K562 (cell line): ENCODE results near the gene HOPX. TPM values are rescaled to one million over a fixed set of nuclear protein-coding genes. Genes with fewer than 3 reads are reported as not detected.

Experiments used
- SMAD3 ChIP-seq: fragments of 450-650 bp; formaldehyde crosslinking; conservative IDR thresholded peaks from 2 replicates; pipeline ENCODE4 v1.4.0; 2020; ENCODE audit warnings: mild to moderate bottlenecking
- U2AF2 ChIP-seq: fragments of 200-400 bp; formaldehyde crosslinking; optimal IDR thresholded peaks from 2 replicates; pipeline ENCODE3; 2017; ENCODE audit warnings: low read depth, mild to moderate bottlenecking, low read length
- ZNF134 ChIP-seq: fragments of 250-450 bp; sonication (Bioruptor Pico); conservative IDR thresholded peaks from 2 replicates; pipeline ENCODE4 v1.4.0; 2020
- polyA plus RNA-seq, 8 experiments: library from polyadenylated mRNA; depleted of rRNA in 4 of 8; stranded (reverse) in 5 of 8; unstranded in 3 of 8; fragments of >200 nt; fragmentation: Nextera tagmentation in 2 of 8; fragmentation: Illumina TruSeq in 1 of 8; extraction: Ambion mirVana in 2 of 8; extraction: Trizol in 1 of 8; gene quantifications; 2 replicates each; pipeline versions ENCODE4 v1.2.1 to v1.2.3, GENCODE V29; 2011 to 2014; ENCODE audit warnings: inconsistent platforms in 1 of 8, missing spikeins in 1 of 8
- total RNA-seq, 7 experiments: library from RNA; depleted of rRNA in 6 of 7; stranded (reverse); fragments of >200 nt in 6 of 7; fragmentation: Illumina TruSeq in 2 of 7; extraction: Trizol in 2 of 7; gene quantifications; 2 replicates each; pipeline versions ENCODE4 v1.2.1 to v1.2.3, GENCODE V29; 2011 to 2021; ENCODE audit warnings: low replicate concordance in 1 of 7
- TF ChIP-seq, protein P1 (sequence below): sonication (generic); formaldehyde crosslinking; IDR thresholded peaks from 2 replicates; pipeline ENCODE4 v1.8.1; 2022; ENCODE audit warnings: missing genetic modification reagents
- TF ChIP-seq, protein P2 (sequence below): fragments of 250-450 bp; sonication (Bioruptor Pico); IDR thresholded peaks from 2 replicates; pipeline ENCODE4 v1.4.0; 2020
- TF ChIP-seq, protein P3 (sequence below): fragments of 150-350 bp; conservative IDR thresholded peaks from 2 replicates; pipeline ENCODE4 v1.6.1; 2014; ENCODE audit warnings: low read length

The HOPX gene
- total and polyA plus RNA-seq, 9 of the 15 experiments (the other 6 are each of a cell fraction or from before 2014, with no cell fraction given), result 0.24 TPM; not detected in 8

DNA sequence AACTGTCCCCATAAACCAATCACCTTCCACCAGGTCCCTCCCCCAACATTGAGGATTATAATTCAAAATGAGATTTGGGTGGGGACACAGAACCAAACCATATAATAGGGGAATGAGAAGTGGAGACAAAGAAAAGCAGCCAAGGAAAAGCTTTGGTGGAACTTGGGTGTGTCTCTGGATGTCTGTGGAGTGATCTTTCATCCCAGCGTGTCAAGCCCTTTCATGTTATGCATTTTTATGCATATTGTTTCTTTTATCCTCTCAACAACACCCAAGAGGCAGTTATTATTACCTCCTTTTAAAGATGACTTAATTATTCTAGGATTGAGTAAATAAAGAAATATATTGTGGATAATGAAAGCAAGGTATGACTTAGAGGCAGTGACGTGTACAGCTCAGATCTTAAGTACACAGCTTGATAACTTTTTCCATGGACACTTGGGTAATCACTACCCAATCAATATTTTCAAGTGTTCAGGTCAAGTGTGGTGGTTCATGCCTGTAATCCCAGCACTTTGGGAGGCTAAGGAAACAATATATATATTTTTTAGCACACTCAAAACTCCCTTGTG is 42.6 kb upstream of the HOPX start (continued):
- TF ChIP-seq U2AF2, result no peak
- TF ChIP-seq, protein P1, sequence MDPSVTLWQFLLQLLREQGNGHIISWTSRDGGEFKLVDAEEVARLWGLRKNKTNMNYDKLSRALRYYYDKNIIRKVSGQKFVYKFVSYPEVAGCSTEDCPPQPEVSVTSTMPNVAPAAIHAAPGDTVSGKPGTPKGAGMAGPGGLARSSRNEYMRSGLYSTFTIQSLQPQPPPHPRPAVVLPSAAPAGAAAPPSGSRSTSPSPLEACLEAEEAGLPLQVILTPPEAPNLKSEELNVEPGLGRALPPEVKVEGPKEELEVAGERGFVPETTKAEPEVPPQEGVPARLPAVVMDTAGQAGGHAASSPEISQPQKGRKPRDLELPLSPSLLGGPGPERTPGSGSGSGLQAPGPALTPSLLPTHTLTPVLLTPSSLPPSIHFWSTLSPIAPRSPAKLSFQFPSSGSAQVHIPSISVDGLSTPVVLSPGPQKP (CRISPR knock-in tag), result no peak
- no peak for TF ChIP-seq SMAD3 (CRISPR knock-in tag)
- TF ChIP-seq ZNF134 (CRISPR knock-in tag), result no peak
- TF ChIP-seq, protein P2, sequence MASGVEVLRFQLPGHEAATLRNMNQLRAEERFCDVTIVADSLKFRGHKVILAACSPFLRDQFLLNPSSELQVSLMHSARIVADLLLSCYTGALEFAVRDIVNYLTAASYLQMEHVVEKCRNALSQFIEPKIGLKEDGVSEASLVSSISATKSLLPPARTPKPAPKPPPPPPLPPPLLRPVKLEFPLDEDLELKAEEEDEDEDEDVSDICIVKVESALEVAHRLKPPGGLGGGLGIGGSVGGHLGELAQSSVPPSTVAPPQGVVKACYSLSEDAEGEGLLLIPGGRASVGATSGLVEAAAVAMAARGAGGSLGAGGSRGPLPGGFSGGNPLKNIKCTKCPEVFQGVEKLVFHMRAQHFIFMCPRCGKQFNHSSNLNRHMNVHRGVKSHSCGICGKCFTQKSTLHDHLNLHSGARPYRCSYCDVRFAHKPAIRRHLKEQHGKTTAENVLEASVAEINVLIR (CRISPR knock-in tag), result no peak
- TF ChIP-seq, protein P3, sequence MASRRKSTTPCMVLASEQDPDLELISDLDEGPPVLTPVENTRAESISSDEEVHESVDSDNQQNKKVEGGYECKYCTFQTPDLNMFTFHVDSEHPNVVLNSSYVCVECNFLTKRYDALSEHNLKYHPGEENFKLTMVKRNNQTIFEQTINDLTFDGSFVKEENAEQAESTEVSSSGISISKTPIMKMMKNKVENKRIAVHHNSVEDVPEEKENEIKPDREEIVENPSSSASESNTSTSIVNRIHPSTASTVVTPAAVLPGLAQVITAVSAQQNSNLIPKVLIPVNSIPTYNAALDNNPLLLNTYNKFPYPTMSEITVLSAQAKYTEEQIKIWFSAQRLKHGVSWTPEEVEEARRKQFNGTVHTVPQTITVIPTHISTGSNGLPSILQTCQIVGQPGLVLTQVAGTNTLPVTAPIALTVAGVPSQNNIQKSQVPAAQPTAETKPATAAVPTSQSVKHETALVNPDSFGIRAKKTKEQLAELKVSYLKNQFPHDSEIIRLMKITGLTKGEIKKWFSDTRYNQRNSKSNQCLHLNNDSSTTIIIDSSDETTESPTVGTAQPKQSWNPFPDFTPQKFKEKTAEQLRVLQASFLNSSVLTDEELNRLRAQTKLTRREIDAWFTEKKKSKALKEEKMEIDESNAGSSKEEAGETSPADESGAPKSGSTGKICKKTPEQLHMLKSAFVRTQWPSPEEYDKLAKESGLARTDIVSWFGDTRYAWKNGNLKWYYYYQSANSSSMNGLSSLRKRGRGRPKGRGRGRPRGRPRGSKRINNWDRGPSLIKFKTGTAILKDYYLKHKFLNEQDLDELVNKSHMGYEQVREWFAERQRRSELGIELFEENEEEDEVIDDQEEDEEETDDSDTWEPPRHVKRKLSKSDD, result no peak
